IPS-18c (cell line): ENCODE measurements around the gene PTPRCAP.

Experiments used
- H3K4me3 ChIP-seq: 2 replicates; pipeline ENCODE4 v1.7.0; 2013; ENCODE audit warnings: low read depth, mild to moderate bottlenecking, low read length, moderate library complexity; ENCODE audit not compliant: insufficient read depth
- H3K9me3 ChIP-seq: one replicate; pipeline ENCODE4 v1.6.1; 2013; ENCODE audit warnings: mild to moderate bottlenecking, low read length, moderate library complexity; ENCODE audit not compliant: control insufficient read depth, insufficient read depth

The PTPRCAP gene

DNA sequence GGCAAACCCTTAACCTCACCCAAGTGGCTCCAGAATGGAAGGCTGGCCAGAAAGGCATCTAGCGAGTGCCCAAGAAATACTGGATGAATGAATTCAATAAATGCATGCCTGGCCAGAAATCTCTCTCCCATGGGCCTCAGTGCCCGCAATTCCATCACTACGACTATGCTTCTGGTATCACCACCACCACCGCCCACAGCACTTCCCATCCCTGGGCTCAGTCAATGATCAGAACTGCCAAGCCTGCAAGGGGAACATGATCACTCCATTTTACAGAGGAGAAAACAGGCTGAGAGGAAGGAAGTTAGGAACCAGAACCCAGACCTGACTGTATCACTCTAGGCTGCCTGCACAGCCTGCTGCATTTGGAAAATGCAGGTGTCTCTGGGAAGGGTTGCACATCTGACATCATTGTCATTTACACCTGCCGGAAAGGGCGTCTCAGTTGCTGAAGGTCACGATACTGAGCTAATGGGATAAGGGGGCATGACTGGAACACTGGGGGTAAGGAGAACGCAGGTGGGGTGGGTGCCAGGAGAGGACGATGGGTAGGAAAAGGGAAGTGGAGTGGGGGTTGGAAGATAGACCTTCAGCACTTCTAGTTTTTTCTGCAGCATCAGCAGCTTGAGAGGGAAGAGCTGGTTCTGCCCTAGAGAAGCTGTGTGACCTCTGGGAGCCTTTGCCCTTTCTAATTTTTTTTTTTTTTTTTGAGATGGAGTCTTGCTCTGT lies 11.8 kb upstream of the PTPRCAP start:
- H3K4me3 ChIP-seq: no peak overlapping the region
- peaks cover 4% of the 10 kb centered on the region for H3K9me3 ChIP-seq

- Histone ChIP-seq H3K9me3 (peaks cover 4% of the 10 kb centered on the region), H3K4me3 (no peak overlapping the region)
These were observed 10.7 kb upstream of the PTPRCAP start for GRCh38 chr11:67448220-67448609.

DNA sequence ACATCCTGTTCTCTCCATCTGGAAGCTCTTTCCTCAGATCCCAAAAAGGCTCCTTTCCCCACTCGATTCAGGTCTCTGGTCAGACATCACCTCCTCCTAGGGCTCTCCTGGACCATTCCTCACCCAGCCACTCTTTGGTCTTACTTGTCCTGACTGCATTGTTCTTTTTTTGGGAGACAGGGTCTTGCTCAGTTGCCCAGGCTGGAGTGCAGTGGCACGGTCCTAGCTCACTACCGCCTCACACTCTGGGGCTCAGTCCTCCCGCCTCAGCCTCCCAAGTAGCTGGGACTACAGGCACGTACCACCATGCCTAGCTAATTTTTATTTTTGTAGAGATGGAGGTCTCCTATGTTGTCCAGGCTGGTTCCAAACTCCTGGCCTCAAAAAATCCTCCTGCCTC lies 8.0 kb upstream of the PTPRCAP start:
- Histone ChIP-seq H3K4me3 (no peak overlapping the region), H3K9me3 (peaks cover 8% of the 10 kb centered on the region)

GRCh38 chr11:67442504-67443404 lies 5.3 kb upstream of the PTPRCAP start:
- H3K9me3 ChIP-seq: peaks cover 8% of the 10 kb centered on the region
- peak overlapping the region; percentile 77 for H3K4me3 ChIP-seq

DNA sequence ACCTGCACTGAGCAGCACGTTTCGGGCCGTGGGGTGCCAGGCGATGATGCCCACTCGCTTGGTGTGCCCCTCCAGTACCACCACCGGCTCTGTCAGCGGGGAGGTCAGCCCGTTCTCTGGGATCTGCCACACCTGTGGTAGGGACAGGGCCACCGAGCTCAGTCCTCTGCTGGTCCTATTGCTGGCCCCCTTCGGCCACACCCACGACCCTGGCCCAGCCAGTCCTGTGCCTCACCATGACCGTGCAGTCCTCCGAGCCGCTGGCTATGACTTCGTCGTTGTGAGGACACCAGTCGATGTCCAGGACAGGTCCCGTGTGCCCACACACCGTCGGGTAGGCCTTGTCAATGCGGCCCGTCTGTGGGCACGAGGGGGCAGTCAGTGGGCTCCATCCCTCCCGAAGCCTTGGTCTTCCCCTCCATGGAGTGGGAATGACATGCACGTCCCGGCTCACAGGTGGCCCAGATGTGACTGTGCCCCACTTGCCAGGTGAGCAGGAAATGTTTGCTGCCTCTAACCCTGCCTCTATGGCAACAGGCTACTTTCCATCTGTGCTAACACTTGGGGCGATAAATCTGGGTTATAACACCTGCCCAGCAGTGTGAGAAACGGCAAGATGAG lies 4.4 kb upstream of the PTPRCAP start:
- no peak overlapping the region for H3K4me3 ChIP-seq
- peaks cover 6% of the 10 kb centered on the region for H3K9me3 ChIP-seq

- Histone ChIP-seq H3K9me3 (peaks cover 6% of the 10 kb centered on the region), H3K4me3 (no peak overlapping the region)
These were observed 3.6 kb upstream of the PTPRCAP start for GRCh38 chr11:67441098-67441563.

GRCh38 chr11:67440229-67441097 lies 3.0 kb upstream of the PTPRCAP start:
- peaks cover 4% of the 10 kb centered on the region for H3K9me3 ChIP-seq
- no peak overlapping the region for H3K4me3 ChIP-seq

- Histone ChIP-seq H3K9me3 (peaks cover 4% of the 10 kb centered on the region), H3K4me3 (no peak overlapping the region)
These were observed 2.1 kb upstream of the PTPRCAP start for GRCh38 chr11:67439321-67440228.

DNA sequence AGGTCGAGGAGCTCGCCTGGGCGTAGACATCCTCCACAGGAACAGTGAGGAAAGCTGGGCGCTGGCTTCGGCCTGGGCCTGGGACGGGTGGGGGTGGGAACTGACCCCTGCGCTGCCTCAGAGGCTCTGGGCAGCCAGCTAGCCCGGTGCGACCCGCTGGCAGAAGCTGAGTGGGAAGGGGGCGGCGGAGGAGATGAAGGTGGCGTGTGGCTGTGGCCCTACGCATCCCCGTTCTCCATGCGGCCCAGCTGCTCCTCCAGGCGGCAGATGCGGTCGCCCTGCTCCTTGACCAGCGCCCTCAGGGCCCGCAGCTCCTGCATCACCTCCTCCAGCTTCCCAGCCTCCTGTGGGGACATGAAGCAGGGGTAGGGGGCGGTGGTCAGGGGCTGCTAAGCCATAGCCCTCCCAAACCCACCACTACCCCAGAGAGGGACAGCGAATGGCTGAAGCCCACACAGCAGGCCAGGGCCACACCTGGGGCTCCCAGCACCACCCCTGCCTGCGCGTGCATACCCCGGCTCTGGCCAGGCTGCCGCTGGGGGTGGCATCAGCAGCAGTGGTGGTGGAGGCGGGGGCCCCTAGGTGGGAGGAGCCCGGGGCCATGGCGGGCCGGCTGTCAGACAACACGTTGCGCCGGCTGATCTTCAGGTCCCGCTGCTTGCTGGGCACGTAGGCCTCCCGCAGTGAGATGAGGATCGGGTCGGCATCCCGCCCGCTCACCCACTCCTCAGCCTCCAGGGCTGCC lies 848 bp upstream of the PTPRCAP start:
- Histone ChIP-seq H3K9me3 (peaks cover 4% of the 10 kb centered on the region), H3K4me3 (no peak overlapping the region)

DNA sequence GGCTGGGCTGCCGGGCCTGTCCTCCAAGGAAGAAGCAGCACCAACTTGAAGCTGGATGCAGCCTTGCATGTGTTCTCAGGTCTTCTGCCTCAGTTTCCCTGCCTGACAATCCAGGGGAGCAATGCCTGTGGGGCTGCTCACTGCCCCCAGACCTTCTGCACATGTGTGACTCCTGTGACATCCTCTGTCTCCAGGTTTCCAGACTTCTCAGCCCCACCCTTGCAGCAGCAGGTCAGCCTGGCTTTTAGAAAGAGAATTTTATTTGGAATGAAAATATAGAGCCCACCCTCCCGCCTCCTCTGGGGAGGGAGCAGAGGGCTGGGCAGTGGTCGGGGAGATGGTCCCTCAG lies 301 bp upstream of the PTPRCAP start:
- Histone ChIP-seq H3K9me3 (peaks cover 4% of the 10 kb centered on the region), H3K4me3 (no peak overlapping the region)

- Histone ChIP-seq H3K4me3 (no peak overlapping the region), H3K9me3 (peaks cover 4% of the 10 kb centered on the region)
These were observed 912 bp downstream of the PTPRCAP start for GRCh38 chr11:67436459-67437081.

DNA sequence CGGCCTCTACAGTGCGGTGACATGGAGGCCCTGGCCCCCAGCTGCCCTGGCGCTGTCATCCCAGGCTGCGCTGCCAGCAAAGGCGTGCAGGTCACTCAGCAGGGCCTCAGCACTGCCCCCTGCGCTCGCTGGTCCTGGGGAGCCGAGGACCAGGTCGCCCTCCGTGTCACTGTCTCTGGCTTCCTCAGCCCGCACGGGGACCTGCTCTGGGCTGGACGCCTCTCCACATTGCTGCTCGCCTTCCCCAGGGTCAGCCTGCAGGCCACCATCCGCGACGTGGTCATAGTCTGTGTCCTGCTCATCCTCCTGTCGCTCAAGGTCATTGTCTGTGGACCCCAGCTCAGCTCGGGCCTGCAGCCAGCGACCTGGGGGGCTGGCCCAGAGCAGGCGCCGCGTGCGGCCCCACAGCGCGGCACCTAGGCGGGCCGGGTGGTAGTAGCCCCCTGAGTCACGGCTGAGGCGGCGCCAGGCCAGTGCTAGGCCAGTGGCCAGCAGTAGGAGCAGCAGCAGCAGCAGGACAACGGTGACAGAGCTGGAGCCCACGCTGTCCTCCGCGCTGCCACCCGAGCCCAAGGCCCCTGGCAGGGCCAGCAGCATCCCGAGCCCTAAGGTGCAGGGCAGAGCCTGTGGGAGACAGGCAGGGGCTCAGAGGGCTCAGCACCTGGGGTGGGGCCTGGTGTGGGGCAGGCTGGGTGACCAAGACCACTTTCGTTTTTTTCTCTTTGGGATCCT lies 1.6 kb downstream of the PTPRCAP start:
- Histone ChIP-seq H3K4me3 (no peak overlapping the region), H3K9me3 (peaks cover 2% of the 10 kb centered on the region)

DNA sequence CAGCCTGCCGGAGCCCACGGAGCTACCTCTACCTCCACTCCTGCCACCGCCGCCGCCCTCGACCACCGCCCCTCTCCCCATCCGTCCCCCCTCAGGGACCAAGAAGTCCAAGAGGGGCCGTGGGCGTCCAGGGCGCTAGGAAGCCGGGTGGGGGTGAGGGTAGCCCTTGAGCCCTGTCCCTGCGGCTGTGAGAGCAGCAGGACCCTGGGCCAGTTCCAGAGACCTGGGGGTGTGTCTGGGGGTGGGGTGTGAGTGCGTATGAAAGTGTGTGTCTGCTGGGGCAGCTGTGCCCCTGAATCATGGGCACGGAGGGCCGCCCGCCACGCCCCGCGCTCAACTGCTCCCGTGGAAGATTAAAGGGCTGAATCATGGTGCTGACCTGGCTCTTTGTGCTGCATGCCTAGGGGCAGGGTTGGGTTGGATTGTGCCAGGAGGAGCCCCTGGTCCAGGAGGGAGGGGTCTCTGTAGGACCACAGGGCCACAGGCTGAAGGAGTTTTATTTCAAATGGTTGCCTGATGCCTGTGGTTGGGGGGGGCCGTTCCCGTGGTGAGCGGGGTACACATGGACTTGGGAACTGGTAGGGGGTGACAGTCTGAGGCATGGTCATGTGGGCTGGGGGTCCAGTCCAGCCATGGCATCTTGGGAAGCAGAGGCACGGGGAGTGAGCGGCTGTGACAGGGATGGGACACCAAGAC lies 2.3 kb downstream of the PTPRCAP start:
- Histone ChIP-seq H3K9me3 (no peaks in the 10 kb centered on the region), H3K4me3 (no peak overlapping the region)

DNA sequence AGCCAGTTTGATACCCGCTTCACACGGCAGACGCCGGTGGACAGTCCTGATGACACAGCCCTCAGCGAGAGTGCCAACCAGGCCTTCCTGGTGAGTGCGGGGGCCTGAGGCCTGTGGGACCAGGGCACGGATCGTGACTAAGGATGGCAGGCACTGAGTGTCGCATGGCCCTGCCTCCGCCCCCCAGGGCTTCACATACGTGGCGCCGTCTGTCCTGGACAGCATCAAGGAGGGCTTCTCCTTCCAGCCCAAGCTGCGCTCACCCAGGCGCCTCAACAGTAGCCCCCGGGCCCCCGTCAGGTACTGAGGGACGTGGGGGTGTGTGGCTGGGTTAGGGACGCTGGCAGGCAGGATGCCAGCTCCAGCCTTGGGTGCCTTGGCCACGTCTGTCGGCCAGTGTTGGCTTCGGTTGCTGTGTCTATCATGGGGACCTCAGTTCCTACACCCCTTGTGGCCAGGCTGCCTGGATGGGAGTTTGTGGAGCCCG lies 3.0 kb downstream of the PTPRCAP start:
- Histone ChIP-seq H3K4me3 (no peak overlapping the region), H3K9me3 (no peaks in the 10 kb centered on the region)
